Nephron progenitor cell (in vitro differentiated cells): ENCODE results near the gene ERI2.
"Not testable (repeated sequence)": the region's sequence is repeated elsewhere in the genome, so short reads cannot be mapped to it uniquely, and the experiment has no call there.

ENCODE experiments used
- DNase-seq: peaks from one replicate; pipeline ENCODE4 v3.0.0; 2021
- H3K27ac Mint-ChIP-seq: 2 replicates; pipeline ENCODE4 v1.8.0; 2021; ENCODE audit warnings: mild to moderate bottlenecking, moderate library complexity, mixed read lengths
- H3K27me3 Mint-ChIP-seq: 2 replicates; pipeline ENCODE4 v1.8.0; 2021; ENCODE audit warnings: mild to moderate bottlenecking, low read depth, mixed read lengths; ENCODE audit not compliant: poor library complexity
- H3K36me3 Mint-ChIP-seq: 2 replicates; pipeline ENCODE4 v1.8.0; 2021; ENCODE audit warnings: low read depth, mixed read lengths
- H3K4me1 Mint-ChIP-seq: 2 replicates; pipeline ENCODE4 v1.8.0; 2021; ENCODE audit warnings: mixed read lengths
- H3K4me3 Mint-ChIP-seq: 2 replicates; pipeline ENCODE4 v1.8.0; 2021; ENCODE audit warnings: mild to moderate bottlenecking, moderate library complexity, mixed read lengths
- H3K9me3 Mint-ChIP-seq: 2 replicates; pipeline ENCODE4 v1.8.0; 2021; ENCODE audit warnings: mild to moderate bottlenecking, moderate library complexity, mixed read lengths
- TF ChIP-seq, protein P1 (sequence below): fragments of 200-600 bp; sonication (generic); IDR thresholded peaks from 2 replicates; pipeline ENCODE4 v1.5.0; 2021; ENCODE audit warnings: antibody characterized with exemption

Gene ERI2

GRCh38 chr16:20814784-20815183, 8.5 kb upstream of the ERI2 start:
- H3K4me1 Mint-ChIP-seq: no peaks in the 10 kb centered on the region
- TF ChIP-seq, protein P1, sequence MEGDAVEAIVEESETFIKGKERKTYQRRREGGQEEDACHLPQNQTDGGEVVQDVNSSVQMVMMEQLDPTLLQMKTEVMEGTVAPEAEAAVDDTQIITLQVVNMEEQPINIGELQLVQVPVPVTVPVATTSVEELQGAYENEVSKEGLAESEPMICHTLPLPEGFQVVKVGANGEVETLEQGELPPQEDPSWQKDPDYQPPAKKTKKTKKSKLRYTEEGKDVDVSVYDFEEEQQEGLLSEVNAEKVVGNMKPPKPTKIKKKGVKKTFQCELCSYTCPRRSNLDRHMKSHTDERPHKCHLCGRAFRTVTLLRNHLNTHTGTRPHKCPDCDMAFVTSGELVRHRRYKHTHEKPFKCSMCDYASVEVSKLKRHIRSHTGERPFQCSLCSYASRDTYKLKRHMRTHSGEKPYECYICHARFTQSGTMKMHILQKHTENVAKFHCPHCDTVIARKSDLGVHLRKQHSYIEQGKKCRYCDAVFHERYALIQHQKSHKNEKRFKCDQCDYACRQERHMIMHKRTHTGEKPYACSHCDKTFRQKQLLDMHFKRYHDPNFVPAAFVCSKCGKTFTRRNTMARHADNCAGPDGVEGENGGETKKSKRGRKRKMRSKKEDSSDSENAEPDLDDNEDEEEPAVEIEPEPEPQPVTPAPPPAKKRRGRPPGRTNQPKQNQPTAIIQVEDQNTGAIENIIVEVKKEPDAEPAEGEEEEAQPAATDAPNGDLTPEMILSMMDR: no peak
- peaks cover 2% of the 10 kb centered on the region for H3K27me3 Mint-ChIP-seq
- no peak for DNase-seq
- H3K9me3 Mint-ChIP-seq: no peaks in the 10 kb centered on the region
- peaks cover 11% of the 10 kb centered on the region for H3K36me3 Mint-ChIP-seq
- H3K27ac Mint-ChIP-seq: no peak overlapping the region
- H3K4me3 Mint-ChIP-seq: no peak overlapping the region

- Mint-ChIP-seq H3K4me3 (no peak overlapping the region), H3K27ac (no peak overlapping the region), H3K27me3 (peaks cover 2% of the 10 kb centered on the region), H3K9me3 (no peaks in the 10 kb centered on the region), H3K4me1 (peaks cover 7% of the 10 kb centered on the region), H3K36me3 (no peaks in the 10 kb centered on the region)
- no peak for DNase-seq
- TF ChIP-seq, protein P1: no peak
Measured at GRCh38 chr16:20812510-20812909, 6.2 kb upstream of the ERI2 start.

- no peak overlapping the region for H3K4me3 Mint-ChIP-seq
- no peaks in the 10 kb centered on the region for H3K36me3 Mint-ChIP-seq
- H3K27me3 Mint-ChIP-seq: peaks cover 5% of the 10 kb centered on the region
- no peaks in the 10 kb centered on the region for H3K9me3 Mint-ChIP-seq
- DNase-seq: no peak
- TF ChIP-seq, protein P1: no peak
- peaks cover 7% of the 10 kb centered on the region for H3K4me1 Mint-ChIP-seq
- H3K27ac Mint-ChIP-seq: no peak overlapping the region
Measured at GRCh38 chr16:20811889-20812439, 5.7 kb upstream of the ERI2 start.

DNA sequence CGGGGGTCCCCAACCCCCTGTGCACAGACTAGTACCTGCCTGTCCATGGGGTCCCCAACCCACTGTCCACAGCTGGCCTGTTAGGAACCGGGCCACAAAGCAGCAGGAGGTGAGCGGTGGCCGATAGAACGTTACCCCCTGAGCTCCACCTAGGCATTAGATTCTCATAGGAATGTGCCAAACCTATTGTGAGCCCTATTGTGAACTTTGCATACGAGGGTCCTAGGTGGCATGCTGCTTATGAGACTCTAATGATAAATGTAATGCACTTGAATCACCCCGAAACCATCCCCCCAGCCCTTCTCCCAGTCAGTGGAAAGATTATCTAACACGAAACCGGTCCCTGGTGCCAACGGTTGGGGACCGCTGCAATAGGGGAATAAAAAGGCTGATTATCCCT, 1.6 kb upstream of the ERI2 start:
- TF ChIP-seq, protein P1: no peak
- Mint-ChIP-seq H3K4me3 (peak overlapping the region; percentile 97), H3K27ac (peak overlapping the region; percentile 32), H3K9me3 (no peaks in the 10 kb centered on the region), H3K36me3 (no peaks in the 10 kb centered on the region), H3K4me1 (peaks cover 37% of the 10 kb centered on the region), H3K27me3 (peaks cover 5% of the 10 kb centered on the region)
- DNase-seq: no peak

DNA sequence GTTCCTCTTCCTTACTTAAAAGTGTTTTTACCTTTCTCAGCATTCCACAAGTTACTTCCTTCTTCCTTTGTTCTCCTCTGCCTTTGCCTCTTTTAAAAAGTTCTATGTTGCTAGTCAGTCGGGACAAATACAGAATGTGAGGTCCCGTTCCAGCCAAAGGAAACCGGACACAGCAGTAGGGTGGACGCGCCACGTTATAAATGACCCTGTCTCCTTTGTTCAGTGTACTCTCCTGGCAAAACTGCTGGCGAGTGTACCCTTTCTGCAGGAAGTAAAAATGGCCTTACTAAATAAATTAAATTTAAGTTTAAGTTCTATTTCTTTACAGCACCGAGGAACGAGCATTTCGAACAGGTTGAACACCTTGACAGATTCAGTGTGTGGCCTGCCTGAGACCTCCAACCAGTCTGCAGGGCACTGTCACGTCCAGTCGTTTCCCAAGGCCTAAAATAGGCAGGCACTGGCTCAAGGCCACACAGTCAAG, 546 bp downstream of the ERI2 start:
- H3K4me3 Mint-ChIP-seq: peak overlapping the region; percentile 97
- peaks cover 37% of the 10 kb centered on the region for H3K4me1 Mint-ChIP-seq
- not testable (repeated sequence) for H3K9me3 Mint-ChIP-seq, H3K36me3 Mint-ChIP-seq, H3K27me3 Mint-ChIP-seq, H3K27ac Mint-ChIP-seq
- DNase-seq: peak; percentile 10

DNA sequence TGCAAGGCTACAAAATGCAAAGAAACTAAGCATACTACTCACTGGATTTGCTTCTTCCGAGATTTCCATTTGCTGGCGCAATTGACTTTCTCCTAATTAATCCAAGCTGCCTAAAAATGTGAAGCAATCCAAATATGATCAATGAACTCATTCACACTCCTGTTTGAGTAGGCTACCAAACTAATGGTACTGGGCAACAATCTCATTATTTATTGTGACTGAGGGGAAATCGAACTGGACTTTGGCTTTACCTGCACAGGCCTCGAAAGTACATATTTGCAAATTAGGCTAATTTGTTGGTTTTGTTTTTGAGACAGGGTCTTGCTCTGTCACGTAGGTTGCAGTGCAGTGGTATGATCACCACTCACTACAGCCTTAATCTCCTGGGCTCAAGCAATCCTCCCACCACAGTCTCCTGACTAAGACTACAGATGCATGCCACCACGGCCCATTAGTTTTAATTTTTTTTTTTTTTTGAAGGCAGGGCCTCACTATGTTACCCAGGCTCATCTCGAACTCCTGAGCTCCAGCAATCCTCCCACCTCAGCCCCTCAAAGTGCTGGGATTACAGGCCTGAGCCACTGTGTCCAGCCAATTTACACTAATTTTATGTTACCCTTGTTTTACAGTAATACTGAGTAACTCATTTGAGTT, 2.6 kb downstream of the ERI2 start:
- H3K27ac Mint-ChIP-seq: peak overlapping the region; percentile 69
- H3K36me3 Mint-ChIP-seq: peaks cover 15% of the 10 kb centered on the region
- TF ChIP-seq, protein P1: no peak
- H3K27me3 Mint-ChIP-seq: peaks cover 3% of the 10 kb centered on the region
- H3K9me3 Mint-ChIP-seq: no peaks in the 10 kb centered on the region
- DNase-seq: no peak
- peaks cover 37% of the 10 kb centered on the region for H3K4me1 Mint-ChIP-seq
- peak overlapping the region; percentile 58 for H3K4me3 Mint-ChIP-seq
